ENCODE results near the gene PLEKHM3. TPM values are rescaled to one million over a fixed set of nuclear protein-coding genes. Genes with fewer than 3 reads are reported as not detected.

The PLEKHM3 gene
- total RNA-seq, 2 donors from 2014 or later: 8.8 to 9.2 TPM

- H3K27ac Mint-ChIP-seq: no peak overlapping the region
- no peak for ATAC-seq (replicated peaks in 1 of 2)
Measured at GRCh38 chr2:207930747-207931146, 94.6 kb downstream of the PLEKHM3 start.

GRCh38 chr2:207929923-207930322, 95.4 kb downstream of the PLEKHM3 start:
- H3K36me3 Mint-ChIP-seq (ENCODE audit: insufficient read depth in 2 of 2): no peaks in the 10 kb centered on the region
- ATAC-seq (replicated peaks in 1 of 2) (no peak), DNase-seq (no peak)
- no peak overlapping the region for H3K27ac Mint-ChIP-seq
- no peaks in the 10 kb centered on the region for H3K9me3 Mint-ChIP-seq
- no peak overlapping the region for H3K4me3 Mint-ChIP-seq
- no peaks in the 10 kb centered on the region for H3K27me3 Mint-ChIP-seq (ENCODE audit: low read depth)
- H3K4me1 Mint-ChIP-seq (ENCODE audit: low read depth): no peaks in the 10 kb centered on the region

More at GRCh38 chr2:207930747-207931146, 94.6 kb downstream of the PLEKHM3 start:
- Mint-ChIP-seq H3K36me3 (ENCODE audit: insufficient read depth in 2 of 2) (no peaks in the 10 kb centered on the region), H3K27me3 (ENCODE audit: low read depth) (no peaks in the 10 kb centered on the region), H3K9me3 (no peaks in the 10 kb centered on the region), H3K4me1 (ENCODE audit: low read depth) (no peaks in the 10 kb centered on the region), H3K4me3 (no peak overlapping the region)
- DNase-seq: no peak

DNA sequence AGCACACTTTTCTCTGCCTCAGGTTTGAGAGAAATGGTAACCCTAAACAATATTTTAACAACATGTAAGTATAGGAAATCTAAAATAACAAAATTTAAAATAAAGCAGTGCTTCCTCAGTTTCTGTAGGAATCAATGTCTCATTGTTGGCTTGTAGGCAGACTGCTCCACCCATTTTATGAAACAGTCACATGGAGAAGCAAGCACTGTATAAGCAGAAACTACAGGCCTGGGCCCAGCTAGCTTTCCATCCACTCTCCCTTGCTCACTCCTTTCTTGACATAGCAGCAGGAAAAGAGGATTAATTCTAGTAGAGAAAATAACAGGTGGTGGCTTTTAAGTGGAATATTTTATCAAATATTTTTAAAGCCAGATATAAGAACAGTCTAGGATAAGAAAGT, 97.2 kb downstream of the PLEKHM3 start:
- Mint-ChIP-seq H3K4me3 (no peak overlapping the region), H3K27me3 (ENCODE audit: low read depth) (no peaks in the 10 kb centered on the region), H3K4me1 (ENCODE audit: low read depth) (no peaks in the 10 kb centered on the region), H3K9me3 (no peaks in the 10 kb centered on the region), H3K27ac (no peak overlapping the region), H3K36me3 (ENCODE audit: insufficient read depth in 2 of 2) (no peaks in the 10 kb centered on the region)
- ATAC-seq (replicated peaks in 1 of 2) (no peak), DNase-seq (no peak)

GRCh38 chr2:207926989-207927300, 98.4 kb downstream of the PLEKHM3 start:
- no peaks in the 10 kb centered on the region for H3K36me3 Mint-ChIP-seq (ENCODE audit: insufficient read depth in 2 of 2)
- ATAC-seq (replicated peaks in 1 of 2) (no peak), DNase-seq (no peak)
- no peaks in the 10 kb centered on the region for H3K4me1 Mint-ChIP-seq (ENCODE audit: low read depth)
- H3K9me3 Mint-ChIP-seq: no peaks in the 10 kb centered on the region
- no peak overlapping the region for H3K27ac Mint-ChIP-seq
- H3K27me3 Mint-ChIP-seq (ENCODE audit: low read depth): no peaks in the 10 kb centered on the region
- H3K4me3 Mint-ChIP-seq: no peak overlapping the region

- no peak overlapping the region for H3K27ac Mint-ChIP-seq
- ATAC-seq (replicated peaks in 1 of 2) (no peak), DNase-seq (no peak)
- H3K36me3 Mint-ChIP-seq (ENCODE audit: insufficient read depth in 2 of 2): no peaks in the 10 kb centered on the region
- no peaks in the 10 kb centered on the region for H3K27me3 Mint-ChIP-seq (ENCODE audit: low read depth)
- peak overlapping the region in 1 of 2 donors; percentile 1 for H3K4me3 Mint-ChIP-seq
- no peaks in the 10 kb centered on the region for H3K9me3 Mint-ChIP-seq
- no peaks in the 10 kb centered on the region for H3K4me1 Mint-ChIP-seq (ENCODE audit: low read depth)
Measured at GRCh38 chr2:207926133-207926988, 99.0 kb downstream of the PLEKHM3 start.

GRCh38 chr2:207925601-207926000, 99.7 kb downstream of the PLEKHM3 start:
- Mint-ChIP-seq H3K36me3 (ENCODE audit: insufficient read depth in 2 of 2) (no peaks in the 10 kb centered on the region), H3K4me3 (peak overlapping the region in 1 of 2 donors; percentile 1), H3K27ac (no peak overlapping the region), H3K4me1 (ENCODE audit: low read depth) (no peaks in the 10 kb centered on the region), H3K9me3 (no peaks in the 10 kb centered on the region), H3K27me3 (ENCODE audit: low read depth) (no peaks in the 10 kb centered on the region)
- ATAC-seq (replicated peaks in 1 of 2) (no peak), DNase-seq (no peak)

GRCh38 chr2:207921606-207922005, 103.7 kb downstream of the PLEKHM3 start:
- Mint-ChIP-seq H3K9me3 (no peaks in the 10 kb centered on the region), H3K27me3 (ENCODE audit: low read depth) (no peaks in the 10 kb centered on the region), H3K4me3 (no peak overlapping the region), H3K4me1 (ENCODE audit: low read depth) (no peaks in the 10 kb centered on the region), H3K36me3 (ENCODE audit: insufficient read depth in 2 of 2) (no peaks in the 10 kb centered on the region), H3K27ac (no peak overlapping the region)
- no peak for ATAC-seq (replicated peaks in 1 of 2)
- no peak for DNase-seq

- ATAC-seq (replicated peaks in 1 of 2): no peak
- Mint-ChIP-seq H3K4me3 (no peak overlapping the region), H3K27me3 (ENCODE audit: low read depth) (no peaks in the 10 kb centered on the region), H3K36me3 (ENCODE audit: insufficient read depth in 2 of 2) (no peaks in the 10 kb centered on the region), H3K9me3 (no peaks in the 10 kb centered on the region), H3K4me1 (ENCODE audit: low read depth) (no peaks in the 10 kb centered on the region), H3K27ac (no peak overlapping the region)
- DNase-seq: no peak
Measured at GRCh38 chr2:207920721-207921120, 104.6 kb downstream of the PLEKHM3 start.

DNA sequence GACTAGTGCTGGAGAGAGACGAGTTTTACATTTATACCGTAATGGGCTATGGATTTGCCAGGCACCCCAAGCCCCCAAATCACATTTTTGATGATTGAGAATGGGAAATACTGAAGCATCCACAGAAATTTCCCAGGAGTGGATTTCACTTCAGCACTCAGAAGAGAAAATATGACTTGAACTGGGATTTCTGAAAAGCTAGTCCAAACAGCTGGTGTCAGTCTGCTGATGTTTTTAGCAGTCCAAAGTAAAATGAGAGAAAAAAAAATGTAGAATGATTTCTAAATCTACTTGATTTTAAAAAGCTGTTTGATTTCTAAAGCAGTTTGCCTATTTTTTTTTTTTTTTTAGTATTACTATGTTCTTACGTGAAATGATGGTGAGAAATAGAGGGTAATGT, 105.0 kb downstream of the PLEKHM3 start:
- DNase-seq: no peak
- Mint-ChIP-seq H3K27me3 (ENCODE audit: low read depth) (no peaks in the 10 kb centered on the region), H3K9me3 (no peaks in the 10 kb centered on the region), H3K4me1 (ENCODE audit: low read depth) (no peaks in the 10 kb centered on the region), H3K27ac (no peak overlapping the region), H3K4me3 (no peak overlapping the region), H3K36me3 (ENCODE audit: insufficient read depth in 2 of 2) (no peaks in the 10 kb centered on the region)
- no peak for ATAC-seq (replicated peaks in 1 of 2)

GRCh38 chr2:207919164-207919919, 106.0 kb downstream of the PLEKHM3 start:
- DNase-seq (no peak), ATAC-seq (replicated peaks in 1 of 2) (no peak)
- no peaks in the 10 kb centered on the region for H3K36me3 Mint-ChIP-seq (ENCODE audit: insufficient read depth in 2 of 2)
- H3K4me1 Mint-ChIP-seq (ENCODE audit: low read depth): no peaks in the 10 kb centered on the region
- no peaks in the 10 kb centered on the region for H3K9me3 Mint-ChIP-seq
- no peak overlapping the region for H3K4me3 Mint-ChIP-seq
- H3K27ac Mint-ChIP-seq: no peak overlapping the region
- H3K27me3 Mint-ChIP-seq (ENCODE audit: low read depth): no peaks in the 10 kb centered on the region

DNA sequence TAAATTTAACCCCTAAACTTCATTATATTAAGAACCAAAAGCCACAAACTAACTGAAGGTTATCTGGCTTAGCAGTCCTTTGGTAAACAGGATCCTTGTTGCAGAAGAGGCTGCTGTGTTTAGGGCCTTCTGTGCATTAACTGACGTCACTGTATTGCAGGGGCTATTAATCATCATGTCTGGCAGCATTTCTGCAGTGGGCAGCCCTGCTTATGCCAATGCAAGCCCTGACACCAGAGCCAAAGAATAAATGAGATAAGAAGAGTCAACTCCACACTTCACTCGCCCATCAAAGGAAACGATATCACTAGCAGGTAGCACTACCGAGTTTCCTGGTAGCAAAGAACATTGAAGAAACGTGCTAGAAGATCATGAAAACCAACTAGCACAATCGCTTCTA, 110.6 kb downstream of the PLEKHM3 start:
- Mint-ChIP-seq H3K27ac (no peak overlapping the region), H3K27me3 (ENCODE audit: low read depth) (no peaks in the 10 kb centered on the region), H3K4me3 (no peak overlapping the region), H3K4me1 (ENCODE audit: low read depth) (no peaks in the 10 kb centered on the region), H3K36me3 (ENCODE audit: insufficient read depth in 2 of 2) (peaks cover 0 to 4% of the 10 kb centered on the region in 2 donors), H3K9me3 (no peaks in the 10 kb centered on the region)
- ATAC-seq (replicated peaks in 1 of 2) (no peak), DNase-seq (no peak)

- no peak overlapping the region for H3K4me3 Mint-ChIP-seq
- ATAC-seq (replicated peaks in 1 of 2) (no peak), DNase-seq (no peak)
- no peak overlapping the region for H3K27ac Mint-ChIP-seq
- no peaks in the 10 kb centered on the region for H3K4me1 Mint-ChIP-seq (ENCODE audit: low read depth)
- peaks cover 0 to 4% of the 10 kb centered on the region in 2 donors for H3K36me3 Mint-ChIP-seq (ENCODE audit: insufficient read depth in 2 of 2)
- no peaks in the 10 kb centered on the region for H3K27me3 Mint-ChIP-seq (ENCODE audit: low read depth)
- no peaks in the 10 kb centered on the region for H3K9me3 Mint-ChIP-seq
Measured at GRCh38 chr2:207913772-207914358, 111.5 kb downstream of the PLEKHM3 start.

DNA sequence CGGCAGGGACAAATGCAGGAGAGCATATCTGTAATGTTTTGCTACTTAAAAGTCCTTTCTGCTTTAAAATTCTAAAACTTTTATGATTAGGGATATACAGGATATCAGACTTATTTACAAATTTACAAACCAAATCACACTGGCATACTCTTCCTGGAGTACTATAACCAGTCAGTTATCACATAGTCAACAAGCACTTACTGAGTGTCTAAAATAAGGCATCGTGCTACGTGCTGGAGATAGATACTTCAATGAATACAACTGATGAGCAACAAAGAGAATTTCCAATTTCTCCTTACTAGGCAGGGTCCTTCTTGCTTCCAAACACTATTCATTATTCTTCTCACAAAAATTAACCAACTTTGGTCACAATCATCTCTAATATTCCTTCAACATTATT, 113.5 kb downstream of the PLEKHM3 start:
- no peak overlapping the region for H3K27ac Mint-ChIP-seq
- H3K9me3 Mint-ChIP-seq: no peaks in the 10 kb centered on the region
- H3K36me3 Mint-ChIP-seq (ENCODE audit: insufficient read depth in 2 of 2): peaks cover 0 to 4% of the 10 kb centered on the region in 2 donors
- DNase-seq: no peak
- H3K27me3 Mint-ChIP-seq (ENCODE audit: low read depth): no peaks in the 10 kb centered on the region
- no peak for ATAC-seq (replicated peaks in 1 of 2)
- H3K4me1 Mint-ChIP-seq (ENCODE audit: low read depth): no peaks in the 10 kb centered on the region
- no peak overlapping the region for H3K4me3 Mint-ChIP-seq

Data from activated T-cell treated with anti-CD3 and anti-CD28 coated beads, Interleukin-2, amount 50 U/mL, for 72 hours (primary cell).